ENCODE data around the gene STAT6.

STAT6 gene

DNA sequence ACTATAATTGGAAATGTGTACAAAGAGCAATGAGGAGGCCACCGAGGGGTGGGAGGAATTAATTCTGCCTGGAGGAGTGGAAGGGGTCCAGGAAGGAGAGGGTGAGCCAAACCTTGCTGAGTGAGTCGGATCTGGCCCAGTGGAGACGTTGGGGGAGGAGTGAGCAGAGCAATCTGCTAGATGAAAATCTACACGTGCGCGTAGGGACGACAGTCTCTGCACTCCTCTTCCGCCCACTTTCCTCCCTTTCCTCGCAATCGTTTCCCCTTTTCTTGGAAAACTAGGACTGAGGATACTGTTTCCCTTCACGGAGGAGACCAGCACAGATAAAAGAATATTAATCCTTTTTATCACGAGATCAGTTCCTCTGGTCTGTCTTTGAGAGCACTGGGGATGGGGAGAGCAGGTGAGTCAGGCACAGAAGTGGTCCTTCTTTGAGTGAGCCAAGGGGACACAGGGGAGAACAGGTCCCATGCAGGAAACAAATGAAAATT lies 25.1 kb downstream of the STAT6 start (continued):
- TF ChIP-seq PRDM10 (tag by site-specific recombination; IDR thresholded peaks at IDR 0.05) (peak; percentile 71), ZNF654 (tag by site-specific recombination; IDR thresholded peaks at IDR 0.05; ENCODE audit: low read depth) (no peak)
- TF ChIP-seq, protein P1, sequence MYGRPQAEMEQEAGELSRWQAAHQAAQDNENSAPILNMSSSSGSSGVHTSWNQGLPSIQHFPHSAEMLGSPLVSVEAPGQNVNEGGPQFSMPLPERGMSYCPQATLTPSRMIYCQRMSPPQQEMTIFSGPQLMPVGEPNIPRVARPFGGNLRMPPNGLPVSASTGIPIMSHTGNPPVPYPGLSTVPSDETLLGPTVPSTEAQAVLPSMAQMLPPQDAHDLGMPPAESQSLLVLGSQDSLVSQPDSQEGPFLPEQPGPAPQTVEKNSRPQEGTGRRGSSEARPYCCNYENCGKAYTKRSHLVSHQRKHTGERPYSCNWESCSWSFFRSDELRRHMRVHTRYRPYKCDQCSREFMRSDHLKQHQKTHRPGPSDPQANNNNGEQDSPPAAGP (tag by site-specific recombination; IDR thresholded peaks at IDR 0.05), result 0 out of 2 replicates have a peak, but pooled peaks have one; percentile 25

DNA sequence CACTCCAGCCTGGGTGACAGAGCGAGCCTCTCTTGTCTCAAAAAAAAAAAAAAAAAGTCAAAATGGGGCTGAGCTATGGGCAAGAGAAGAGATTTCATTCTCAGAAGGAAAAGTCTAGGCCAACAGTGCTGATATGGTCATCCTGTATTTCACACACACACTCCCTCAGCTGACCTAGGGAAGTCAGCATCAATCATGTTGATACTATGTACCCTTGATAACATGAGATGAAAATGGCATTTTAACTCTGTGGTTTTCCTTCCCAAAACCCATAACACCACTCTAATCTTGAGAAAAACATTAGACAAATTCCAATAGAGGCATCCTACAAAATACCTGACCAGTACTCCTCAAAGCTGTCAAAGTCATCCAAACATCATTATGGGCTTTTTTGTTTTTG lies 30.3 kb downstream of the STAT6 start:
- no peak for TF ChIP-seq ZNF664 (tag by site-specific recombination; IDR thresholded peaks at IDR 0.05)
- no peak for TF ChIP-seq ZNF585B (tag by site-specific recombination; IDR thresholded peaks at IDR 0.05)
- TF ChIP-seq ZNF530 (tag by site-specific recombination; IDR thresholded peaks at IDR 0.05; ENCODE audit: low read depth), result no peak
- no peak for TF ChIP-seq SP2 (tag by site-specific recombination; IDR thresholded peaks at IDR 0.05)
- TF ChIP-seq TCF7L2 (IDR thresholded peaks at IDR 0.05; ENCODE audit: borderline replicate concordance, low read depth, low read length), result no peak
- no peak for TF ChIP-seq ZNF280D (tag by site-specific recombination; IDR thresholded peaks at IDR 0.05)
- TF ChIP-seq ZNF155 (tag by site-specific recombination; IDR thresholded peaks at IDR 0.05), result no peak
- no peak for TF ChIP-seq ZNF621 (tag by site-specific recombination; IDR thresholded peaks at IDR 0.05)
- TF ChIP-seq ZNF488 (tag by site-specific recombination; IDR thresholded peaks at IDR 0.05), result no peak
- TF ChIP-seq, protein P2, sequence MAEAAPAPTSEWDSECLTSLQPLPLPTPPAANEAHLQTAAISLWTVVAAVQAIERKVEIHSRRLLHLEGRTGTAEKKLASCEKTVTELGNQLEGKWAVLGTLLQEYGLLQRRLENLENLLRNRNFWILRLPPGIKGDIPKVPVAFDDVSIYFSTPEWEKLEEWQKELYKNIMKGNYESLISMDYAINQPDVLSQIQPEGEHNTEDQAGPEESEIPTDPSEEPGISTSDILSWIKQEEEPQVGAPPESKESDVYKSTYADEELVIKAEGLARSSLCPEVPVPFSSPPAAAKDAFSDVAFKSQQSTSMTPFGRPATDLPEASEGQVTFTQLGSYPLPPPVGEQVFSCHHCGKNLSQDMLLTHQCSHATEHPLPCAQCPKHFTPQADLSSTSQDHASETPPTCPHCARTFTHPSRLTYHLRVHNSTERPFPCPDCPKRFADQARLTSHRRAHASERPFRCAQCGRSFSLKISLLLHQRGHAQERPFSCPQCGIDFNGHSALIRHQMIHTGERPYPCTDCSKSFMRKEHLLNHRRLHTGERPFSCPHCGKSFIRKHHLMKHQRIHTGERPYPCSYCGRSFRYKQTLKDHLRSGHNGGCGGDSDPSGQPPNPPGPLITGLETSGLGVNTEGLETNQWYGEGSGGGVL (tag by site-specific recombination; IDR thresholded peaks at IDR 0.05), result no peak
- TF ChIP-seq ZNF112 (tag by site-specific recombination; IDR thresholded peaks at IDR 0.05), result no peak
- no peak for TF ChIP-seq ZNF777 (tag by site-specific recombination; IDR thresholded peaks at IDR 0.05; ENCODE audit: borderline replicate concordance)
- no peak for TF ChIP-seq WT1 (tag by site-specific recombination; IDR thresholded peaks at IDR 0.05)
- TF ChIP-seq, protein P3, sequence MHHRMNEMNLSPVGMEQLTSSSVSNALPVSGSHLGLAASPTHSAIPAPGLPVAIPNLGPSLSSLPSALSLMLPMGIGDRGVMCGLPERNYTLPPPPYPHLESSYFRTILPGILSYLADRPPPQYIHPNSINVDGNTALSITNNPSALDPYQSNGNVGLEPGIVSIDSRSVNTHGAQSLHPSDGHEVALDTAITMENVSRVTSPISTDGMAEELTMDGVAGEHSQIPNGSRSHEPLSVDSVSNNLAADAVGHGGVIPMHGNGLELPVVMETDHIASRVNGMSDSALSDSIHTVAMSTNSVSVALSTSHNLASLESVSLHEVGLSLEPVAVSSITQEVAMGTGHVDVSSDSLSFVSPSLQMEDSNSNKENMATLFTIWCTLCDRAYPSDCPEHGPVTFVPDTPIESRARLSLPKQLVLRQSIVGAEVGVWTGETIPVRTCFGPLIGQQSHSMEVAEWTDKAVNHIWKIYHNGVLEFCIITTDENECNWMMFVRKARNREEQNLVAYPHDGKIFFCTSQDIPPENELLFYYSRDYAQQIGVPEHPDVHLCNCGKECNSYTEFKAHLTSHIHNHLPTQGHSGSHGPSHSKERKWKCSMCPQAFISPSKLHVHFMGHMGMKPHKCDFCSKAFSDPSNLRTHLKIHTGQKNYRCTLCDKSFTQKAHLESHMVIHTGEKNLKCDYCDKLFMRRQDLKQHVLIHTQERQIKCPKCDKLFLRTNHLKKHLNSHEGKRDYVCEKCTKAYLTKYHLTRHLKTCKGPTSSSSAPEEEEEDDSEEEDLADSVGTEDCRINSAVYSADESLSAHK (tag by site-specific recombination; IDR thresholded peaks at IDR 0.05), result no peak
- POLR2A ChIA-PET, result interaction anchor here (0.6 to 4.2 kb wide), 2 partner anchors 8 to 11 kb away, joined by 4 to 53 read pairs; partner anchors contain the start of gene NAB2
- CTCF ChIA-PET, result interaction anchor here (0.7 to 4.5 kb wide), 5 partner anchors 11 to 107 kb away, joined by 3 to 35 read pairs (median 11); partner anchors contain the start of gene STAT6
- Histone ChIP-seq H3K27ac (ENCODE audit: extremely low read depth, low read depth, low read length) (no peak overlapping the region), H3K9me3 (ENCODE audit: control insufficient read depth, insufficient read depth, low read depth, low read length) (no peaks in the 10 kb centered on the region), H3K36me3 (ENCODE audit: control insufficient read depth in 2 of 2, insufficient read depth in 1 of 2, low read length in 2 of 2) (peaks cover 8 to 9% of the 10 kb centered on the region in 2 experiments), H3K4me1 (ENCODE audit: control insufficient read depth, insufficient read depth, low read length) (peaks cover 3% of the 10 kb centered on the region), H3K4me3 (ENCODE audit: low read depth, low read length) (no peak overlapping the region)
